Smooth muscle cell (in vitro differentiated cells): ENCODE measurements around the gene DPYSL3. TPM values are rescaled to one million over a fixed set of nuclear protein-coding genes. Genes with fewer than 3 reads are reported as not detected.

Source experiments
- DNase-seq: peaks from one replicate; lab custom pipeline; 2025; ENCODE audit not compliant: unreplicated experiment; lab: John Stamatoyannopoulos, UW
- H2AFZ ChIP-seq: fragments of 200-600 bp; sonication (generic); 2 replicates; pipeline ENCODE4 v1.6.0; 2016; ENCODE audit warnings: antibody characterized with exemption, low read depth, mild to moderate bottlenecking
- H3F3A ChIP-seq: fragments of 200-600 bp; sonication (generic); 2 replicates; pipeline ENCODE4 v1.6.0; 2017; ENCODE audit warnings: antibody characterized with exemption, low read depth
- H3K27ac ChIP-seq: fragments of 200-600 bp; sonication (generic); 2 replicates; pipeline ENCODE4 v1.5.1; 2016; ENCODE audit warnings: low read depth, mild to moderate bottlenecking
- H3K27me3 ChIP-seq: fragments of 200-600 bp; sonication (generic); 2 replicates; pipeline ENCODE4 v1.6.1; 2016; ENCODE audit warnings: low read depth, mild to moderate bottlenecking
- H3K36me3 ChIP-seq: fragments of 200-600 bp; sonication (generic); 2 replicates; pipeline ENCODE4 v1.5.1; 2016; ENCODE audit warnings: low read depth
- H3K4me1 ChIP-seq: fragments of 200-600 bp; sonication (generic); 2 replicates; pipeline ENCODE4 v1.5.1; 2016; ENCODE audit warnings: low read depth
- H3K4me2 ChIP-seq: fragments of 200-600 bp; sonication (generic); 2 replicates; pipeline ENCODE4 v1.6.0; 2016; ENCODE audit warnings: mild to moderate bottlenecking
- H3K4me3 ChIP-seq: fragments of 200-600 bp; sonication (generic); 2 replicates; pipeline ENCODE4 v1.5.1; 2016; ENCODE audit warnings: mild to moderate bottlenecking
- H3K79me2 ChIP-seq: fragments of 200-600 bp; sonication (generic); 2 replicates; pipeline ENCODE4 v1.6.0; 2016; ENCODE audit warnings: low read depth, mild to moderate bottlenecking
- H3K9ac ChIP-seq: fragments of 200-600 bp; sonication (generic); 2 replicates; pipeline ENCODE4 v1.6.0; 2016; ENCODE audit warnings: low read depth
- H3K9me3 ChIP-seq: fragments of 200-600 bp; sonication (generic); replicated peaks from 2 replicates; pipeline ENCODE4 v1.5.1; 2016; ENCODE audit warnings: low read depth
- H4K20me1 ChIP-seq: fragments of 200-600 bp; sonication (generic); 2 replicates; pipeline ENCODE4 v1.6.0; 2016; ENCODE audit warnings: low read depth
- WGBS: methylation state at CpG from one replicate; pipeline ENCODE4 v1.1.7; 2016; ENCODE audit warnings: low lambda C conversion rate; 5-methylcytosine and 5-hydroxymethylcytosine counted together
- polyA plus RNA-seq: library from polyadenylated mRNA; unstranded; fragments of >200 nt; fragmentation: Nextera tagmentation; extraction: Ambion mirVana; gene quantifications from 2 replicates; pipeline ENCODE4 v1.2.1, GENCODE V29; 2016
- total RNA-seq: library from RNA; depleted of rRNA; stranded (reverse); fragments of >200 nt; gene quantifications from 2 replicates; pipeline ENCODE4 v1.2.3, GENCODE V29; 2014
- TF ChIP-seq, protein P1 (sequence below): fragments of 200-600 bp; sonication (generic); IDR thresholded peaks from 2 replicates; pipeline ENCODE4 v1.5.1; 2017; ENCODE audit warnings: borderline replicate concordance, mild to moderate bottlenecking, antibody characterized with exemption; ENCODE audit not compliant: insufficient read depth, poor library complexity, severe bottlenecking

Gene DPYSL3
- total and polyA plus RNA-seq, 2 experiments from 2014 or later, result 65.5 to 124 TPM

DNA sequence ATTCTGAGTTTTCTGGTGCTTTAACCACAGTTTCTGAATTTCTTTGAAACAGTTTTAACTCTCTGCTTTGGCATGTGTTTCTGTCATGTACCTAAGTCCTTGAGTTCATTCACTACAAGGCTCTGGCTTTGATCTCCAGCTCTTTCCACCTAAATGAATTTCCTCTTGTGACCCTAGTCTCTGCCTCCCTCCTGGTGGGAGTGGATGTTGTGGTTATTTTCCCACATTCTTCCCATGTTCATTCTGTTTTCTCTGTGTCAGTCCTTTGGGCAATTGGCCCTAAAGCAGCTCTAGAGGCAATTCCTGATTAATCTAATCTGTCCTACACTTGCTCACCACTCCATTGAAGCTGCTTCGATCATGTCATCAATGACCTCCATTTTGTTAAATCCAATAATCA lies 28.4 kb upstream of the DPYSL3 start:
- Histone ChIP-seq H3K9ac (no peak overlapping the region), H3K27me3 (no peaks in the 10 kb centered on the region), H3K4me2 (peak overlapping the region; percentile 37), H3F3A (peaks cover 10% of the 10 kb centered on the region), H2AFZ (no peak overlapping the region), H3K27ac (peak overlapping the region; percentile 47), H3K36me3 (no peaks in the 10 kb centered on the region), H3K4me3 (no peak overlapping the region), H3K9me3 (no peaks in the 10 kb centered on the region), H3K79me2 (no peaks in the 10 kb centered on the region), H3K4me1 (peaks cover 18% of the 10 kb centered on the region), H4K20me1 (no peaks in the 10 kb centered on the region)
- TF ChIP-seq, protein P1, sequence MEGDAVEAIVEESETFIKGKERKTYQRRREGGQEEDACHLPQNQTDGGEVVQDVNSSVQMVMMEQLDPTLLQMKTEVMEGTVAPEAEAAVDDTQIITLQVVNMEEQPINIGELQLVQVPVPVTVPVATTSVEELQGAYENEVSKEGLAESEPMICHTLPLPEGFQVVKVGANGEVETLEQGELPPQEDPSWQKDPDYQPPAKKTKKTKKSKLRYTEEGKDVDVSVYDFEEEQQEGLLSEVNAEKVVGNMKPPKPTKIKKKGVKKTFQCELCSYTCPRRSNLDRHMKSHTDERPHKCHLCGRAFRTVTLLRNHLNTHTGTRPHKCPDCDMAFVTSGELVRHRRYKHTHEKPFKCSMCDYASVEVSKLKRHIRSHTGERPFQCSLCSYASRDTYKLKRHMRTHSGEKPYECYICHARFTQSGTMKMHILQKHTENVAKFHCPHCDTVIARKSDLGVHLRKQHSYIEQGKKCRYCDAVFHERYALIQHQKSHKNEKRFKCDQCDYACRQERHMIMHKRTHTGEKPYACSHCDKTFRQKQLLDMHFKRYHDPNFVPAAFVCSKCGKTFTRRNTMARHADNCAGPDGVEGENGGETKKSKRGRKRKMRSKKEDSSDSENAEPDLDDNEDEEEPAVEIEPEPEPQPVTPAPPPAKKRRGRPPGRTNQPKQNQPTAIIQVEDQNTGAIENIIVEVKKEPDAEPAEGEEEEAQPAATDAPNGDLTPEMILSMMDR, result no peak
- 81% methylated on average over 1 of the region's 1 CpG for WGBS
- DNase-seq, result no peak

DNA sequence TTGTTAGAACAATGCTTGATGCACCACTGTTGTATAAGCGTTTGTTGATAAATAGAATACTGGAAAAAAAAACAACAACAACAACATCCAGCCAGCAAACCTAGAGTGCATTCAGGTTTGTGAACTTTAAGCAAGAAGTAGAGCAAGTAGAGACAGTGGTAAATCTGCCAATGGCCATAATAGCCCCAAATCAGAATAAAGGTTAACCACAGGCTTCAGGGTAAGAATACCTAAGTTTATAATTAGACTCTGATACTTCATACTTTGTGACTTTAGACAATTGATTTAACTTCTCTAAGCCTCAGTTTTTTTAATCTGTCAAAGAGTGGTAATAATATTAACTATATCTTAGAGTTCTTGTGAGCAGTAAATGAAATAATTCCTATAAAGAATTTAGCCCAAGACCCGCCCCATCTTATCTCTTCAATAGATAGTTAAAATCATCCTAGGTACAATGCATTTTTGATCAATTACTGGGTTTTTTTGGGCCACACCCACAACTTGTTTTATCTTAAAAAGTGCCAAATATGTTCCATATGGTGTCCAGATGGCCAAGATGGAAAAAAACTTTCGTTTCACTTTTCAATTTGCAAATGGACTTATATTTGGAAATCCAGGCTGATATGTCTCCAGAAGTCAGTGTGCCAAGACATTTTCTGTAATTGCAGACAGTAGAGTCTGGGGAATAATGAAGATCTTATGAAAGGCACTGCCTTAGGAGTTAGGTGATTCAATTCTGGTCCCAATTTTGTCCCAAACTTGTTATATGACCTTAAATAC lies 24.5 kb upstream of the DPYSL3 start:
- Histone ChIP-seq H3F3A (peaks cover 10% of the 10 kb centered on the region), H3K79me2 (no peaks in the 10 kb centered on the region), H3K27ac (peak overlapping the region; percentile 87), H3K9me3 (no peaks in the 10 kb centered on the region), H3K4me2 (peak overlapping the region; percentile 44), H3K36me3 (no peaks in the 10 kb centered on the region), H4K20me1 (no peaks in the 10 kb centered on the region), H3K27me3 (no peaks in the 10 kb centered on the region), H3K9ac (no peak overlapping the region), H3K4me3 (no peak overlapping the region), H2AFZ (no peak overlapping the region), H3K4me1 (peaks cover 25% of the 10 kb centered on the region)
- DNase-seq, result no peak
- TF ChIP-seq, protein P1, result no peak
- WGBS, result 77% methylated on average over 3 of the region's 3 CpGs

GRCh38 chr5:147532156-147532555 lies 22.3 kb upstream of the DPYSL3 start:
- Histone ChIP-seq H3K9ac (no peak overlapping the region), H3K4me1 (peaks cover 20% of the 10 kb centered on the region), H3K27me3 (no peaks in the 10 kb centered on the region), H2AFZ (peak overlapping the region; percentile 32), H3K36me3 (no peaks in the 10 kb centered on the region), H3K9me3 (no peaks in the 10 kb centered on the region), H3K27ac (peak overlapping the region; percentile 30), H3K4me3 (no peak overlapping the region), H3K4me2 (no peak overlapping the region), H4K20me1 (no peaks in the 10 kb centered on the region), H3F3A (no peaks in the 10 kb centered on the region), H3K79me2 (no peaks in the 10 kb centered on the region)
- 37% methylated on average over 1 of the region's 1 CpG for WGBS
- DNase-seq, result no peak
- TF ChIP-seq, protein P1, result no peak
